Measurements from ENCODE around the gene CORO2B. TPM values are rescaled to one million over a fixed set of nuclear protein-coding genes. Genes with fewer than 3 reads are reported as not detected.

CORO2B gene
- polyA plus RNA-seq, 1 donor: 4.7 TPM

GRCh38 chr15:68592544-68592943, 13.8 kb downstream of the CORO2B start:
- no peak for DNase-seq

GRCh38 chr15:68593341-68593740, 14.5 kb downstream of the CORO2B start:
- no peak for DNase-seq

- no peak for DNase-seq
These were observed 15.2 kb downstream of the CORO2B start for GRCh38 chr15:68593828-68594532.

GRCh38 chr15:68594533-68595259, 15.9 kb downstream of the CORO2B start:
- DNase-seq: no peak

- DNase-seq: no peak
These were observed 16.4 kb downstream of the CORO2B start for GRCh38 chr15:68595260-68595564.

- no peak for DNase-seq
These were observed 17.0 kb downstream of the CORO2B start for GRCh38 chr15:68595761-68596160.

- no peak for DNase-seq
These were observed 17.9 kb downstream of the CORO2B start for GRCh38 chr15:68596691-68597090.

- DNase-seq: no peak
These were observed 18.8 kb downstream of the CORO2B start for GRCh38 chr15:68597581-68597980.

GRCh38 chr15:68598171-68599152, 19.7 kb downstream of the CORO2B start:
- no peak for DNase-seq

- no peak for DNase-seq
These were observed 20.4 kb downstream of the CORO2B start for GRCh38 chr15:68599153-68599545.

GRCh38 chr15:68599560-68600071, 20.8 kb downstream of the CORO2B start:
- DNase-seq: no peak

GRCh38 chr15:68601206-68602197, 22.7 kb downstream of the CORO2B start:
- no peak for DNase-seq

GRCh38 chr15:68602459-68603215, 23.8 kb downstream of the CORO2B start:
- no peak for DNase-seq

GRCh38 chr15:68603216-68603595, 24.4 kb downstream of the CORO2B start:
- DNase-seq: no peak

GRCh38 chr15:68603951-68604350, 25.2 kb downstream of the CORO2B start:
- DNase-seq: no peak

- peak; percentile 69 for DNase-seq
These were observed 26.2 kb downstream of the CORO2B start for GRCh38 chr15:68604840-68605478.

GRCh38 chr15:68606375-68606774, 27.6 kb downstream of the CORO2B start:
- no peak for DNase-seq

- no peak for DNase-seq
These were observed 29.5 kb downstream of the CORO2B start for GRCh38 chr15:68608206-68608843.

GRCh38 chr15:68608844-68609232, 30.0 kb downstream of the CORO2B start:
- no peak for DNase-seq

- DNase-seq: no peak
These were observed 30.8 kb downstream of the CORO2B start for GRCh38 chr15:68609629-68610028.
